ENCODE results near the gene APLNR. TPM values are rescaled to one million over a fixed set of nuclear protein-coding genes. Genes with fewer than 3 reads are reported as not detected.

The APLNR gene
- total and polyA plus RNA-seq, 2 donors (not counting 1 experiment from before 2014, with no cell fraction given), result not detected

GRCh38 chr11:57219021-57219627 is 17.9 kb downstream of the APLNR start:
- no peaks in the 10 kb centered on the region for H3K9me3 Mint-ChIP-seq (ENCODE audit: insufficient read depth)
- H4K20me1 ChIP-seq (ENCODE audit: control insufficient read depth, insufficient read depth, low read length, poor library complexity, severe bottlenecking), result no peaks in the 10 kb centered on the region
- H3K27me3 ChIP-seq (replicated peaks in 1 of 4; ENCODE audit: control extremely low read depth in 1 of 4, control insufficient read depth in 3 of 4, insufficient read depth in 4 of 4, low read length in 3 of 4), result peaks cover 0 to 5% (median 0%) of the 10 kb centered on the region in 4 experiments
- H3K36me3 ChIP-seq (replicated peaks in 1 of 2; ENCODE audit: control extremely low read depth in 1 of 2, control insufficient read depth in 1 of 2, extremely low read depth in 1 of 2, insufficient read depth in 2 of 2, low read length in 1 of 2), result no peaks in the 10 kb centered on the region
- H3K27me3 Mint-ChIP-seq, result peaks cover 10% of the 10 kb centered on the region
- H3K9me3 ChIP-seq (ENCODE audit: control extremely low read depth in 1 of 3, control insufficient read depth in 2 of 3, insufficient read depth in 1 of 3, low read length in 2 of 3), result no peaks in the 10 kb centered on the region
- ChIA-PET CTCF (no interaction called here), POLR2A (no interaction called here)
- 54% methylated on average over 5 of the region's 6 CpGs for WGBS (ENCODE audit: insufficient coverage)
- H3K4me2 ChIP-seq (replicated peaks; ENCODE audit: low read depth, low read length, poor library complexity, severe bottlenecking), result no peak overlapping the region
- no peak overlapping the region for H3K27ac Mint-ChIP-seq
- no peak overlapping the region for H3K4me3 Mint-ChIP-seq
- no peak for DNase-seq
- no peak overlapping the region for H3K9ac ChIP-seq (ENCODE audit: low read length)
- TF ChIP-seq CTCF (IDR thresholded peaks at IDR 0.05), result no peak
- TF ChIP-seq EZH2 (IDR thresholded peaks at IDR 0.05; ENCODE audit: borderline replicate concordance, insufficient read depth, low read depth, low read length, poor library complexity, severe bottlenecking), result no peak
- H3K4me1 Mint-ChIP-seq, result no peaks in the 10 kb centered on the region
- intact Hi-C loops (cut with micrococcal nuclease), result no loop called here
- no peak overlapping the region for H3K27ac ChIP-seq (ENCODE audit: low read length in 2 of 2)
- H3K4me3 ChIP-seq (ENCODE audit: control extremely low read depth in 1 of 5, extremely low read depth in 1 of 5, insufficient read depth in 1 of 5, low read depth in 2 of 5, low read length in 4 of 5), result no peak overlapping the region
- H3K79me2 ChIP-seq (ENCODE audit: control insufficient read depth, insufficient read depth, low read length), result no peaks in the 10 kb centered on the region
- no peak for ATAC-seq (ENCODE audit: low read depth)
- no peaks in the 10 kb centered on the region for H3K4me1 ChIP-seq (ENCODE audit: control insufficient read depth in 2 of 2, insufficient read depth in 2 of 2, low read length in 2 of 2)
- H2AFZ ChIP-seq (ENCODE audit: insufficient read depth, low read depth, low read length, poor library complexity, severe bottlenecking), result no peak overlapping the region

- TF ChIP-seq EZH2 (IDR thresholded peaks at IDR 0.05; ENCODE audit: borderline replicate concordance, insufficient read depth, low read depth, low read length, poor library complexity, severe bottlenecking) (no peak), CTCF (IDR thresholded peaks at IDR 0.05) (no peak)
Observed at GRCh38 chr11:57217053-57217452, 20.0 kb downstream of the APLNR start.

More at GRCh38 chr11:57217053-57217452, 20.0 kb downstream of the APLNR start:
- intact Hi-C loops (cut with micrococcal nuclease), result no loop called here
- Mint-ChIP-seq H3K27me3 (peaks cover 10% of the 10 kb centered on the region), H3K27ac (no peak overlapping the region), H3K9me3 (ENCODE audit: insufficient read depth) (no peaks in the 10 kb centered on the region), H3K4me3 (no peak overlapping the region), H3K4me1 (no peaks in the 10 kb centered on the region)
- ChIA-PET POLR2A (no interaction called here), CTCF (no interaction called here)
- H3K36me3 ChIP-seq (replicated peaks in 1 of 2; ENCODE audit: control extremely low read depth in 1 of 2, control insufficient read depth in 1 of 2, extremely low read depth in 1 of 2, insufficient read depth in 2 of 2, low read length in 1 of 2), result no peaks in the 10 kb centered on the region
- WGBS (ENCODE audit: insufficient coverage), result 66% methylated on average over 4 of the region's 4 CpGs
- no peak overlapping the region for H2AFZ ChIP-seq (ENCODE audit: insufficient read depth, low read depth, low read length, poor library complexity, severe bottlenecking)
- ATAC-seq (ENCODE audit: low read depth), result no peak
- no peak overlapping the region for H3K4me2 ChIP-seq (replicated peaks; ENCODE audit: low read depth, low read length, poor library complexity, severe bottlenecking)
- no peaks in the 10 kb centered on the region for H3K4me1 ChIP-seq (ENCODE audit: control insufficient read depth in 2 of 2, insufficient read depth in 2 of 2, low read length in 2 of 2)
- no peaks in the 10 kb centered on the region for H4K20me1 ChIP-seq (ENCODE audit: control insufficient read depth, insufficient read depth, low read length, poor library complexity, severe bottlenecking)
- H3K27me3 ChIP-seq (replicated peaks in 1 of 4; ENCODE audit: control extremely low read depth in 1 of 4, control insufficient read depth in 3 of 4, insufficient read depth in 4 of 4, low read length in 3 of 4), result no peaks in the 10 kb centered on the region
- no peaks in the 10 kb centered on the region for H3K79me2 ChIP-seq (ENCODE audit: control insufficient read depth, insufficient read depth, low read length)
- no peaks in the 10 kb centered on the region for H3K9me3 ChIP-seq (ENCODE audit: control extremely low read depth in 1 of 3, control insufficient read depth in 2 of 3, insufficient read depth in 1 of 3, low read length in 2 of 3)
- no peak for DNase-seq
- no peak overlapping the region for H3K4me3 ChIP-seq (ENCODE audit: control extremely low read depth in 1 of 5, extremely low read depth in 1 of 5, insufficient read depth in 1 of 5, low read depth in 2 of 5, low read length in 4 of 5)
- H3K27ac ChIP-seq (ENCODE audit: low read length in 2 of 2), result no peak overlapping the region
- H3K9ac ChIP-seq (ENCODE audit: low read length), result no peak overlapping the region
